ENCODE data around the gene DOCK6.
A peak's percentile ranks its signal among the peaks of the same experiment; 100 is the strongest.

The DOCK6 gene

DNA sequence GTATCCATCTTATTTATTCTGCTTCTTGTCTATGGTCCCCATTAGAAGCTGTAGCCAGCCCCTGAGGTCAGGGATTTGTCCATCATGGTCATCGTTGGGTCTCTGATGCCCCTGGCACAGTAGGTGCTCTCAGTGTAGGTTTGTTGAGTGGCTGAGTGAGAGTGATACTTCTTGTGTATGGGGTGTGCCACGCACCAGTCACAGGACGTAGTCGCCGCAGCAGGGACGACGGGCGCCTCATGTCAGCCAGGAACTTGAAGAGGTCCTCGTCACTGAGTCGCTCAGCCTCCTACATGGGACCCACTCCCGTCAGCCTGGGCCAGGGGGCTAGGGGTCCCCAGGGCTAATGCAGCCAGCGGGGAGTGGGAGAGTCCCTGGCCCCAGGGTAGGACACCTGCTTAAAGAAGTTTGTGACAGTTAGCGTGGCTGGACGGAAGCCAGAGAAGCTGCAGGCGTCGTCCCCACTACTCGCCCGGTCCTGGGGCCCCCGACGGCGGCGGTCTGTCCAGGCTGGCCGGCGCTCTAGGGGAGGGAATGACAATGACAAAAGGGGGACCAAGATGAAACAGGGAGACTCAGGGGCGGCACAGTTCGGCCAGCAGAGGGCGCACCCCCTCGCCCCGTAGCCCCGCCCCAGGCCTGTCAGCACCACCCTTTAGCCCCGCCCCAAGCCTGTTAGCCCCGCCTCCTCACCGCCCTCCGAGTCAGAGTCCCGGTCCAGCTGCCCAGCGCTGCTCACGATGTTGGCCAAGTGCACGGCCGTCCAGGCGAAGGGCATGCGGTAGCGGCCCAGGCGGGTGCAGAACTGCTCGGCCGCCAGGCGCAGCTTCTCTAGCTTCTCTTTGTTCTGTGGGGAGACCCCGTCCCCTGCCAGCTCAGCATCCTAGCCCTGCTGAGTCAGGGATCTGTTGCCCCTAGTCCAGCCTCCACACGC is 19.2 kb downstream of the DOCK6 start:
- Histone ChIP-seq H3K4me1 (ENCODE audit: insufficient read depth, low read length) (peaks cover 5% of the 10 kb centered on the region), H3K36me3 (ENCODE audit: insufficient read depth, low read length) (peaks cover 5% of the 10 kb centered on the region), H3K9ac (ENCODE audit: low read length) (no peak overlapping the region), H3K9me3 (ENCODE audit: low read length) (no peaks in the 10 kb centered on the region), H3K4me3 (ENCODE audit: low read depth in 1 of 2, low read length in 2 of 2) (peak overlapping the region; percentile 32 to 47), H3K27me3 (ENCODE audit: control insufficient read depth in 1 of 2, insufficient read depth in 2 of 2, low read length in 2 of 2) (no peaks in the 10 kb centered on the region), H3K27ac (ENCODE audit: low read depth, low read length) (peak overlapping the region; percentile 14)

DNA sequence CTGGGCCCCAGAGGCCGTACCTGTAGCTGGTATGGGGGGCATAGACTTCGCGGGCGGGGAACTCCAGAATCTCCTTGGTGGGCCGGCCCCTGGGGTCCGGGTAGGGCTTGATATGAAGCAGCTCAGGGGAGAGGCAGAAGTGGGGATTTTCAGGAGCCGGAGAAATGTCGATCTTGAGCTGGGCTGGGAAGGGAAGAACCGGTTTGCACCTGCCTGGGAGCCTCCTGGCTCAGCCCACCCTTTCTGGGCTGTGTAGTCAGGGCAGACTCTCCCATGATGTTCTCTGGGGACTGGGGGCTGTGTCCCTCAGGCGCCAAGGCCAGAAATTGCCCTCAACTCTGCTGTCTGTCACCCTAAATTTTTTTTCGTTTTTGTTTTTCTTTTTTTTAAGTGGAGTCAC is 20.3 kb downstream of the DOCK6 start:
- no peak overlapping the region for H3K9ac ChIP-seq (ENCODE audit: low read length)
- H3K4me3 ChIP-seq (ENCODE audit: low read depth in 1 of 2, low read length in 2 of 2), result no peak overlapping the region
- no peaks in the 10 kb centered on the region for H3K27me3 ChIP-seq (ENCODE audit: control insufficient read depth in 1 of 2, insufficient read depth in 2 of 2, low read length in 2 of 2)
- H3K9me3 ChIP-seq (ENCODE audit: low read length), result no peaks in the 10 kb centered on the region
- H3K4me1 ChIP-seq (ENCODE audit: insufficient read depth, low read length), result peaks cover 5% of the 10 kb centered on the region
- H3K36me3 ChIP-seq (ENCODE audit: insufficient read depth, low read length), result no peaks in the 10 kb centered on the region
- H3K27ac ChIP-seq (ENCODE audit: low read depth, low read length), result no peak overlapping the region

DNA sequence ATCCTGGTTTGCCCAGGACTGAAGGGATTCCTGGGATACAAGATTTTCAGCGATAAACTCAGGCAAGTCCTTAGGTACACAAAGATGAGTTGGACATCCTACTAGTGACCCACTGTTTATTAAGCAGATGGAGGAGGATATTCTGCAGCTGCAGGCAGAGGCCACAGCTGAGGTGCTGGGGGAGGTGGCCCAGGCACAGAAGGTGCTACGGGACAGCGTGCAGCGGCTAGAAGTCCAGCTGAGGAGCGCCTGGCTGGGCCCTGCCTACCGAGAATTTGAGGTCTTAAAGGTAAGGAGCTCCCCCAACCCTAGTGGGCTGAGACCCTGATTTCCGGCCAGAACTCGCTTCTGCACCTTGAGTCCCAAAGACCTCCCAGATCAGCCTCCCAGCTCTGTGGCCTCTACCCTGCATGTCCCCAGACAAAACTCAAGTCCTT is 22.3 kb downstream of the DOCK6 start:
- Histone ChIP-seq H3K4me1 (ENCODE audit: insufficient read depth, low read length) (peaks cover 5% of the 10 kb centered on the region), H3K27me3 (ENCODE audit: control insufficient read depth in 1 of 2, insufficient read depth in 2 of 2, low read length in 2 of 2) (no peaks in the 10 kb centered on the region), H3K9ac (ENCODE audit: low read length) (no peak overlapping the region), H3K9me3 (ENCODE audit: low read length) (no peaks in the 10 kb centered on the region), H3K36me3 (ENCODE audit: insufficient read depth, low read length) (no peaks in the 10 kb centered on the region), H3K4me3 (ENCODE audit: low read depth in 1 of 2, low read length in 2 of 2) (no peak overlapping the region), H3K27ac (ENCODE audit: low read depth, low read length) (no peak overlapping the region)

DNA sequence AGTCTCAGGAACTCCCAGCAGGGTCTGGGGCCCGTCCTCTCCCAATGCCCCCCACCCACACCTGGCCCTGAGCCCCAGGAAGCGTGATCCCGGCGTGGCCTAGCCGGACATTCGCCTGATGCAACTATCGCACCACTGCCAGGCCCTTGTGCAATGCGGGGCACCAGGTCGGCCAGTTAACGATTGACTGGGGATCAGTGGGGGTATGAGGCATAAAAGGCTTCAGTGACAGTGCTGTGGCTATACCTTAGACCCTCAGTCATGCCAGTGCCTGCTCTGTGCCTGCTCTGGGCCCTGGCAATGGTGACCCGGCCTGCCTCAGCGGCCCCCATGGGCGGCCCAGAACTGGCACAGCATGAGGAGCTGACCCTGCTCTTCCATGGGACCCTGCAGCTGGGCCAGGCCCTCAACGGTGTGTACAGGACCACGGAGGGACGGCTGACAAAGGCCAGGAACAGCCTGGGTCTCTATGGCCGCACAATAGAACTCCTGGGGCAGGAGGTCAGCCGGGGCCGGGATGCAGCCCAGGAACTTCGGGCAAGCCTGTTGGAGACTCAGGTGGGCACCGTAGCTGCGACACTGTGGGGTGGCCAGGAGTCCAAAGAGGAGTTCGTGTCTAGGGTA is 22.8 kb downstream of the DOCK6 start, which contains the start of gene ANGPTL8:
TSS of gene ANGPTL8 (plus strand) at position 243 of the 624 bp plus-strand sequence. CDS start at position 262, 19 bp downstream.
- H3K9me3 ChIP-seq (ENCODE audit: low read length), result no peaks in the 10 kb centered on the region
- no peak within 1 kb of the TSS for H3K27ac ChIP-seq (ENCODE audit: low read depth, low read length)
- H3K4me3 ChIP-seq (ENCODE audit: low read depth in 1 of 2, low read length in 2 of 2), result no peak within 1 kb of the TSS
- H3K4me1 ChIP-seq (ENCODE audit: insufficient read depth, low read length), result peaks cover 5% of the 10 kb centered on the region
- no peak within 1 kb of the TSS for H3K9ac ChIP-seq (ENCODE audit: low read length)
- H3K36me3 ChIP-seq (ENCODE audit: insufficient read depth, low read length), result no peaks in the 10 kb centered on the region
- no peaks in the 10 kb centered on the region for H3K27me3 ChIP-seq (ENCODE audit: control insufficient read depth in 1 of 2, insufficient read depth in 2 of 2, low read length in 2 of 2)

DNA sequence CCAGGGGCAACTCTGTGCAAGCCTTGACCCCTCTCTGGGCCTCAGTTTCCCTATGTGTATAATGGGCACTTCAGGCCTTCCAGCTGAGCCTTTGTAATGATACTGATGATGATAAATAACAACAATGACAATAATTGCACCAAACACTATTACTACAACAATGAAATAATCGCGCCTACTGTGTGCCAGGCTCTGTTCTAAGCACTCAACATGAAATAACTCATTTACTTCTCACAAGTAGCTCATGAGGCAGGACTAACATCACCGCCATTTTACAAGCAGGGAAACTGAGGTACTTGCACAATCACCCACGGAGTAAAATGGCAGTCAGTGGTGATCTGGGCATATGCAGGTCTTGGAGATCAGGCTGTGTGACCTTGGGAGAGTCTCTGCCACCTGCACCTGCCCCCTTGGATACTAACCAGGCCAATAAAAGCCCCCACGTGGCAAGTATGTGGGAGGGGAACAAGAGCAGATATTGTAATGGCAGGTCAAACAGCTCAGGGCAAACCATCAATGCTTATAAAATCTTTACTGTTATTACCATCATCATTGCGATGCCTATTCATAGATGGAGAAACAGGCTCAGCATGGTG is 23.4 kb downstream of the DOCK6 start:
- Histone ChIP-seq H3K27ac (ENCODE audit: low read depth, low read length) (no peak overlapping the region), H3K9me3 (ENCODE audit: low read length) (no peaks in the 10 kb centered on the region), H3K36me3 (ENCODE audit: insufficient read depth, low read length) (no peaks in the 10 kb centered on the region), H3K4me3 (ENCODE audit: low read depth in 1 of 2, low read length in 2 of 2) (no peak overlapping the region), H3K9ac (ENCODE audit: low read length) (no peak overlapping the region), H3K4me1 (ENCODE audit: insufficient read depth, low read length) (peaks cover 5% of the 10 kb centered on the region), H3K27me3 (ENCODE audit: control insufficient read depth in 1 of 2, insufficient read depth in 2 of 2, low read length in 2 of 2) (no peaks in the 10 kb centered on the region)

- Histone ChIP-seq H3K27ac (ENCODE audit: low read depth, low read length) (no peak overlapping the region), H3K4me1 (ENCODE audit: insufficient read depth, low read length) (no peaks in the 10 kb centered on the region), H3K9me3 (ENCODE audit: low read length) (no peaks in the 10 kb centered on the region), H3K27me3 (ENCODE audit: control insufficient read depth in 1 of 2, insufficient read depth in 2 of 2, low read length in 2 of 2) (no peaks in the 10 kb centered on the region), H3K9ac (ENCODE audit: low read length) (no peak overlapping the region), H3K4me3 (ENCODE audit: low read depth in 1 of 2, low read length in 2 of 2) (no peak overlapping the region), H3K36me3 (ENCODE audit: insufficient read depth, low read length) (peaks cover 3% of the 10 kb centered on the region)
Measured at GRCh38 chr19:11238041-11238440, 24.3 kb downstream of the DOCK6 start.

- H3K27me3 ChIP-seq (ENCODE audit: control insufficient read depth in 1 of 2, insufficient read depth in 2 of 2, low read length in 2 of 2), result no peaks in the 10 kb centered on the region
- no peak overlapping the region for H3K9ac ChIP-seq (ENCODE audit: low read length)
- no peaks in the 10 kb centered on the region for H3K4me1 ChIP-seq (ENCODE audit: insufficient read depth, low read length)
- H3K27ac ChIP-seq (ENCODE audit: low read depth, low read length), result no peak overlapping the region
- no peaks in the 10 kb centered on the region for H3K9me3 ChIP-seq (ENCODE audit: low read length)
- H3K36me3 ChIP-seq (ENCODE audit: insufficient read depth, low read length), result peaks cover 10% of the 10 kb centered on the region
- H3K4me3 ChIP-seq (ENCODE audit: low read depth in 1 of 2, low read length in 2 of 2), result no peak overlapping the region
Measured at GRCh38 chr19:11237321-11237720, 25.0 kb downstream of the DOCK6 start.

- H3K27me3 ChIP-seq (ENCODE audit: control insufficient read depth in 1 of 2, insufficient read depth in 2 of 2, low read length in 2 of 2), result no peaks in the 10 kb centered on the region
- peaks cover 16% of the 10 kb centered on the region for H3K36me3 ChIP-seq (ENCODE audit: insufficient read depth, low read length)
- no peaks in the 10 kb centered on the region for H3K9me3 ChIP-seq (ENCODE audit: low read length)
- no peak overlapping the region for H3K9ac ChIP-seq (ENCODE audit: low read length)
- no peak overlapping the region for H3K4me3 ChIP-seq (ENCODE audit: low read depth in 1 of 2, low read length in 2 of 2)
- H3K4me1 ChIP-seq (ENCODE audit: insufficient read depth, low read length), result no peaks in the 10 kb centered on the region
- H3K27ac ChIP-seq (ENCODE audit: low read depth, low read length), result no peak overlapping the region
Measured at GRCh38 chr19:11236324-11237301, 25.7 kb downstream of the DOCK6 start.

DNA sequence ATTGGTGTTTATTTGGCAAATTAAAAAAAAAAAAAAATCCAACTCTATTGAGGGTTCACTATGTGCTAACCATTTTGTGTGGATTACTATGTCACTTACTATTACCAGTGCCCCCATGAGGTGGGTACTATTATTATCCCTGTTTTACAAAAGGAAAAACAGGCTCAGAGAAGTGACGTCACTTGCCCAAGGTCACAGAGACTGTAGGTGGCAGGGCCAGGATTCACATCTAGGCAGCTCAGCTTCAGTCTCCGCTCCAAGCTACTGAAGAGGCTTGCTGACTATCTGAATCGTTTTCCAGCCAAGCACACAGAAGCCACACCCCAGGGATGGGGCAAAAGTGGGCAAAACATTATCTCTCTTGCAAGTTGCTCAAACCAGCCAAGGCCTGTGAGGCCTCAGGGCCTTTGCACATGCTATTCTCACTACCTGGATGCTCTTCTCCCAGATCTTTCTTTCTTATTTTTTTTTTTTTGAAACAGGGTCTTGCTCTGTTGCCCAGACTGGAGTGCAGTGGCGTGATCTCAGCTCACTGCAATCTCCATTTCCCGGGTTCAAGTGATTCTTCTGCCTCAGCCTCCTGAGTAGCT is 27.7 kb downstream of the DOCK6 start:
- H3K36me3 ChIP-seq (ENCODE audit: insufficient read depth, low read length), result peaks cover 20% of the 10 kb centered on the region
- no peaks in the 10 kb centered on the region for H3K4me1 ChIP-seq (ENCODE audit: insufficient read depth, low read length)
- H3K9ac ChIP-seq (ENCODE audit: low read length), result no peak overlapping the region
- no peak overlapping the region for H3K4me3 ChIP-seq (ENCODE audit: low read depth in 1 of 2, low read length in 2 of 2)
- H3K9me3 ChIP-seq (ENCODE audit: low read length), result no peaks in the 10 kb centered on the region
- H3K27me3 ChIP-seq (ENCODE audit: control insufficient read depth in 1 of 2, insufficient read depth in 2 of 2, low read length in 2 of 2), result no peaks in the 10 kb centered on the region
- no peak overlapping the region for H3K27ac ChIP-seq (ENCODE audit: low read depth, low read length)

DNA sequence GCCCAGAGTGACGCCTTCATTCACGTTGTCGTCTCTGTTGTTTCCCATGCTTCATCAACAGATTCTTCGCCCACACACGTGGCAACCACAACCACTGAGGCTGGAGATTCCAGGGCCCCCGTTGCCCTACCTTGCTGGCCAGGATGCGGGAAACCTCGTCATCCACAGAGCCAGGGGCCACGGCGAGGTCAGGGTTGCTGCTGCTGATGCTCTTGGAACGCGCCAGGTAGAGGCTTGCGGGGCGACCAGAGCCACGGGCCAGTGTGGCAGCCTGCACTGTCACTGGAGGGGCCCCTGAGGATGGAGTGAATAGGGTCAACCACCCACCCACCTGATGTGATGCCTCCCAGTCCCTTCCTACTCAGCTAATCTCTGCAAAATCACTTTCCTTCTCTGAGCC is 29.3 kb downstream of the DOCK6 start:
- no peaks in the 10 kb centered on the region for H3K9me3 ChIP-seq (ENCODE audit: low read length)
- no peaks in the 10 kb centered on the region for H3K27me3 ChIP-seq (ENCODE audit: control insufficient read depth in 1 of 2, insufficient read depth in 2 of 2, low read length in 2 of 2)
- no peak overlapping the region for H3K27ac ChIP-seq (ENCODE audit: low read depth, low read length)
- peaks cover 20% of the 10 kb centered on the region for H3K36me3 ChIP-seq (ENCODE audit: insufficient read depth, low read length)
- H3K4me1 ChIP-seq (ENCODE audit: insufficient read depth, low read length), result no peaks in the 10 kb centered on the region
- H3K4me3 ChIP-seq (ENCODE audit: low read depth in 1 of 2, low read length in 2 of 2), result no peak overlapping the region
- H3K9ac ChIP-seq (ENCODE audit: low read length), result no peak overlapping the region

Measured in muscle layer of colon (tissue), 2 donors.